Stimulated activated CD4-positive, alpha-beta T cell treated with anti-CD3 and anti-CD28 coated beads, Interleukin-12 subunit alpha, Interleukin-12 subunit beta, amount 100 ng/mL, for 4 hours (primary cell): Measurements from ENCODE around the gene PPFIBP2.
A peak's percentile ranks its signal among the peaks of the same experiment; 100 is the strongest.
"Not testable (repeated sequence)": the region's sequence is repeated elsewhere in the genome, so short reads cannot be mapped to it uniquely, and the experiment has no call there.

ENCODE experiments used
- DNase-seq: peaks from one replicate; pipeline ENCODE4 v3.0.0-alpha.2; 2020

Gene PPFIBP2

DNA sequence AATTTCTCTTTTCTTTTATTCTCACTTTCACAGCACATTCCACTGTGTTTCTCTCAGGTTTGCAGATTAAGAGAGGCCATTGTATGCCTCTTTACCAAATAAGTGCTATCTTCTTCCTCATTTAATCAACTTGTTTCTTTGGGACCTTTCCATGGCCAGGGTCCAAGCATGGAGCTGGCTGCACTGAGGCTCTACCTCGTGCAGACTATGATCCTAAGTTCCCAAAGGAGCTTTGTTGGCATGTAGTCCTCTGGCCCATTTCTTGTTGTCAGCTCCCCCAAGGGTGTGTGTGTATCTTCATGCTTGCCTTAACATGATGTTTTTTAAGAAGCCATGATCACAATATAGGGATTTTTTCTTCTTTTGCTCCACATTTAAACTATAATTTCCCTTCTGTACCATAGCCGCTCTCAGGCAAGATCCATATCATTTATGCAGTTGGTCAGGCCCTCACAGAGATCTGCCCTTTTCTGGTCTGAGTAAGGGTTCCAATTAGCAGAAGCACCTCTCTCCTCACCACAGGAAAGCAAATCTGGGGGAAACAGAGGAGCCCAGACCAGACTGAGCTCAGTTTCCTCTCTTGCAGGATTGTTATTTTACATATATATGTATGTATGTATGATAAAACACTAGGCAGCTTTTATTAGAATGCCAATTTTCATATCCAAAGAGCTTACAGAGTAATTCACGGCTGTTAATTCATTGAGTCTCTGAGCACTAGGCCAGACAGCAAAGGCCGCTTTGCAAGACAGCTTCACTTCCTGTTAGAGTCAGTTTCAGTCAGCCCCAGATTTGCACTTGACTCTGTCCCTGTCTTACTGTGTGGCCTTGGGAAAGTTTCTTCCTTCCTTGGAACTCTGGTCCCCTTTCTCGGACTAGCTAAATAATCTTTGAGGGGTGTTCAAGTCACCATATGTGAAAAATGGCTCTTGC lies 125.2 kb downstream of the PPFIBP2 start:
- DNase-seq = no peak

GRCh38 chr11:7639643-7640025 lies 125.8 kb downstream of the PPFIBP2 start:
- no peak for DNase-seq

DNA sequence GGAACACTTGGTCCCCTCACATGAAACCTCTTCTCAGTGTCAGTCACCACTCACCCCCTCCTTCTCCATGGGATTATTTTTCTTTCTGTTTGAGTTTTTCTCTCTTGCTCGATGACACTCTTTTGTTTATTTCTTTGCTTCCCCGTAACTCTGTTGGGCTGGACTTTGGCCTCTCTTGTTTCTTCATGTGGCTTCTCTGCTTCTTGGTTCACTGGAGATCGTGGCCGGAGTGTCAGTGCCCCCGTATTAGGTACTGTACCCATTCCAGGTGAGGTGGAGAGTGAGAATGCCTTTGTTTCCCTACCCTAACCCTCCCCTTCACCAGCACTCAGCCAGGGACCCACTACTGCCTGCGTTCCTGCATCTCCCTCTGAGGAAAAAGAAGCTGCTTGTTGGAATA lies 127.0 kb downstream of the PPFIBP2 start:
- no peak for DNase-seq

- no peak for DNase-seq
Observed at GRCh38 chr11:7642747-7643146, 128.9 kb downstream of the PPFIBP2 start.

GRCh38 chr11:7643314-7643713 lies 129.5 kb downstream of the PPFIBP2 start:
- no peak for DNase-seq

DNA sequence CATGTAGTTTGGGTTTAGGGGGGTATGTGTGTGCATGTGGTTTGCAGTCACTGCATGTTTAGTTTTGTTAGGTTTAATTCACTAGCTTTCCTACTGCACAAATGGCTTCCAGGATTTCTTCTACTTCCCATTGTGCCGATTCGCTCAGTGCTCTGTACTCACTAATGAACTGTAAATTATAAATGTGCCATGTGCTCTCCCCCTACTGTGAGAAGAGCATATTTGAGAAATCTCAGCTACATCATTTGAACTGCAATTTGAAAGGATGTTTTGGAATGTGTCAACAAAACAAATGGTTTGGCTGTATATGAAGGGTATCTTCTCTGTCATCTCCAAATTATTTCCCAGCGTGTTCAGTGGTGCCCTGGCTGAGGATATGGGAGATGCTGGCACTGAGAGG lies 131.4 kb downstream of the PPFIBP2 start:
- DNase-seq = no peak

DNA sequence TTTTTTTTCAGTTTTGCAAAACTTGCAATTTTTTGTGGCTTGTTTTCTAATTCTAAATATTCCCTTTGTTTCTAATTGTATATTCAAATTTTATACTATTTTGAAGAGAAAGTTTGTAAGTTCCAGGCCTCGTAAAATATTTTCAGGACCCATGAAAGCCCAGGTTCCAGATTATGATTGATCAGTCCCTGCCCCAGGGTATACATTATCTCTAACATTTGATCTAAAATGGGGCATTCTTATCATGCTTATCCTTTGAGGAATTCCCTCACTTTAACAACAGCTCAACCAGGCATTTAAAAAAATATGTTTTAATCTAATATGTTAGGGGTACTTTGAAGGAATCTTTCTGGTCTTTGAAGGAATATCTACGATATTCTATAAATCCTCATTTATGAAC lies 133.1 kb downstream of the PPFIBP2 start:
- no peak for DNase-seq

DNA sequence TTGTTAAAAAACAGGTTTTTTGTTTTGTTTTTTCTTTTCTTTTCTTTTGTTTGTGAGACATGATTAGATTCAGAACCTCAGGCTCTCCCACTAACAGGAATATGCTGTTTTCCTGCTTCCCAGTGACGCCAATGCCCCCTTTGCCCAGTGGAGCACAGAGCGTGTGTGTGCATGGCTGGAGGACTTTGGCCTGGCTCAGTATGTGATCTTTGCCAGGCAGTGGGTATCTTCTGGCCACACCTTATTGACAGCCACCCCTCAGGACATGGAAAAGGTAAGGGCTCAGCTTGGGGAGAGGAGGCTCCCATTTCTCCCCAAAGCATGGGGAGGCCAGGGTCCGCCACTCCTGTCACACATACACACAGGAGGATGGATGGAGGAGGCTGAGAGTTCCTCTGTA lies 134.5 kb downstream of the PPFIBP2 start:
- no peak for DNase-seq

DNA sequence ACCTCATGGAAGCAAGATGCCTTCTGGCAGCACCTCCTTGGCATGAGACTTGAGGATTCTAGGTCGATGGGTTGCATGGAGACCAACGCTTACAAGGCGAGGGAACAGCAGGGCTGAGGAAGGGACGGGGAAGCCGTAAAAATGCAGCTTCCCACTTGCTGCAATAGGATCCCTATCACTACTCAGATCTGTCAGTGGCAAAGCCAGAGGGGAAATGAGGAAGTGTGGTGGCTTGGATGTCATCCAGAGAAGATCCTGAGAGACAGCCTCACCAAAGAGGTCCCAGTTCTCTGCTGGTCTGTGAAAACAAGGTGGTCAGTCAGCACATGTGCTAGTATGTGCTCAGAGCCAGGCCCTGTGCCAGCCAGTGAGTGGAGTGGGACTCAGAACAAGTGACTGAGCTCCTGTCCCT lies 137.3 kb downstream of the PPFIBP2 start:
- no peak for DNase-seq

DNA sequence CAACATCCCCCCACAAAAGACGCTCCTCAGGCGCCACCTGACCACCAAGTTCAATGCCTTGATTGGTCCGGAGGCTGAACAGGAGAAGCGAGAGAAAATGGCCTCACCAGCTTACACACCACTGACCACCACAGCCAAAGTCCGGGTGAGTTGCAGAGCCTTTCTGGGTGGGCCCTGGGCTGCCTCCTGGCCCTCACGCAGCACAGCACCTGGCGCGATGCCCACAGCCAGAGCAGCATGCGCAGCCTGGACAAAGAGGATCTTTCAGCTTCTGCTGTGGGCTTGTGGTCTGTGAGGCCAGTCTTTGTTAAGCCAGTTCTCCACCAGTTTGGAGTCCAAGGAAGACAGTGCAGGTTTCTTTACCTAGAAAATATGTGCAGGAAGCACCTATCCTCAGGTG lies 137.9 kb downstream of the PPFIBP2 start:
- DNase-seq = no peak

- no peak for DNase-seq
Observed at GRCh38 chr11:7654195-7654705, 140.5 kb downstream of the PPFIBP2 start.

DNA sequence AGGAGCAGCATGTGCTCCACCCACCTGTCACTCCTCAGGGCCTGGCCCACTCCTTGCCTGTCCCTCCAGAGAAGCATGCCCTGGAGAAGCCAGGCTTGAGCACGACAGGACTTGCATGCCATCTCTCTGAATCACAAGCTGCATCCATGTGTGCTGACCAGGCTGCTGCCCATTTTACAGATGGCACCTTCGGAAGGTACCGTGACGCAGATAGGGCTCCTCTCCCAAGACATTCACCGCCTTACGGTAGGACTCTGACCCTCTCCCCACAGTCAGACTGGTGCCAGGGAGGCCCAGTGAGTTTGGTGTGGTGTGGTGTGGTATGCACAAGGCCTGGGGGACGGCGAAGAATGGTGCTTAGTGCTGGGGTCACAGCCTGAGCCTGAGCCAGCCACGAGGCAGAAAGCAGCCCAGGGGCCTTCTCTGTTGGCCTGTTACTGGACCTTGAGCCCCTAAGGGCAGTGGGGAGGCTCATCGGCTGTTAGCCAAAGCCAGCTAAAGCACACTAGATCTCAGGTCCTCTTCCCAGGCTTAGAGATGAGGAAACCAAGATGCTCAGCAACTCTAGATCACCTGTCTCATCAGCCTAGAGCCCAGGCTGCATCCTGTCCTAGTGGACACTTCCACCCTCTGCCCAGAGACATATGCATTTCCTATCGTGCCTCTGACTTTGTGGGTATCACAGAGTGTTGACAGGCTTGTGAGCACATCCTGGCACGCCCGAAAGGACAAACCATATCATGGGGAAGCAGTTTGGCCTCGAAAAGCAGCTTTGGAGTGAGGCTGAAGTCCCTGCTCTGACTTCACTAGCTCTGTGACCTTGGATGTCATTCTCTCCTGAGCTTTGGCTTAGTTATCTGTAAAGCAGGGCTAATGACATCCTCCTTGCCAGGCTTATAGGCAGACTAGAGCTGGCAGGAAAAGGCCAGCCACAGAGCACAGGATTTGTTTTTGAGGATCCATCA lies 141.7 kb downstream of the PPFIBP2 start:
- no peak for DNase-seq

GRCh38 chr11:7656704-7657103 lies 142.9 kb downstream of the PPFIBP2 start:
- DNase-seq = no peak

- no peak for DNase-seq
Observed at GRCh38 chr11:7657306-7658025, 143.7 kb downstream of the PPFIBP2 start.

DNA sequence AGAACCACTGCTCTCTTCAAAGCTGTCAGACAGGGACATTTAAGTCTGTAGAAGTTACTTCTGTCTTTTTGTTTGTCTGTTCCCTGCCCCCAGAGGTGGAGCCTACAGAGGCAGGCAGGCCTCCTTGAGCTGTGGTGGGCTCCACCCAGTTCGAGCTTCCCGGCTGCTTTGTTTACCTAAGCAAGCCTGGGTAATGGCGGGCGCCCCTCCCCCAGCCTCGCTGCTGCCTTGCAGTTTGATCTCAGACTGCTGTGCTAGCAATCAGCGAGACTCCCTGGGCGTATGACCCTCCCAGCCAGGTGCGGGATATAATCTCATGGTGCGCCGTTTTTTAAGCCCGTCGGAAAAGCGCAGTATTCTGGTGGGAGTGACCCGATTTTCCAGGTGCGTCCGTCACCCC lies 149.7 kb downstream of the PPFIBP2 start:
- DNase-seq = not testable (repeated sequence)

GRCh38 chr11:7664867-7665266 lies 151.1 kb downstream of the PPFIBP2 start:
- no peak for DNase-seq

- DNase-seq = peak; percentile 68
Observed at GRCh38 chr11:7665473-7666291, 151.9 kb downstream of the PPFIBP2 start.

DNA sequence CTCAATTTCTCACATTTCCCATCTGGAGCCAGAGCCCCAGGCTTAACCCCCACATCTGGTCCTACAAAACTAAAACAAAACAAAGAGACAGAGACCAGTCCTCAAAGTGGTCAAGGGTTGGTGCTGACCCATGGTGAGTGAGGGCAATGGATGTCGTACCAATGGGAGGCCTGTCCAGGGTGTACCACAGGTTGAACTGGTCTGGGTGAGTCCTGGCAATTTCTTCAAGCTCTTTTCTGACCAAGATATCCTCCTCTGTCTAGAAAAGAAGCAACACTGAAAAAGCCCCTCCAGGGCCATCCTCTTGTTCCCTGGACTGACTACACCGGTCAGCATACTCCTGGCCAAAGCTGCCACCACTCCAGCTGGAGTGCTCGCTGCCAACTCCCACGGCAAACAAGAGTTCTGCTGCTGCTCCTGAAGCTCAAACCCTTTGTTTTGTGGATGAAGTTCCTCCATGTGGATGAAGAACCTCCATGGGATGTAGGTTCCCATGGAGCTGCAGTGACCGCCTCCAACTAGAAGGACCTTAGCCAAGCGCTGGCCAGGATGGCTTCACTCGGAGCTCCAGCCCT lies 152.6 kb downstream of the PPFIBP2 start:
- DNase-seq = no peak

- DNase-seq = no peak
Observed at GRCh38 chr11:7667460-7667859, 153.7 kb downstream of the PPFIBP2 start.

DNA sequence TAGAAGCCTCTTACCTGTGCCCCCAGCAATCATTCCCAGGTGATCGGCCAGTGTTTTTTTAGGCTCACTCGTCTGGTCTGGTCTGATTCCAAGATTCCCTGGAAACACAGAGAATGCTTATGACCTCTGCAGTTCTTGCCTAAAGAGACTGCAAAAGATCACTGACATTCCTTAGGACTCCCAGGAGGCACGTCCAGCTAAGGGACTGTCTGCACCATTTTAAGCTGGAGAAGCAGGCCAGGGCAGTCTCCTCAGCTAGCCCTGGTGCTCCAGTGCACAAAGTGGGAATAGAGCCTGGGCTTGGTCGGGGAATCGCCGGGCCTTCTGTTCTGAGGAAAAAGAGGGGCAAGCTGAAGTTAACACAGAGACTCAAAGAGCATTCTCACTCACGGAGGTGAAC lies 154.7 kb downstream of the PPFIBP2 start:
- DNase-seq = no peak

- DNase-seq = no peak
Observed at GRCh38 chr11:7668911-7669310, 155.1 kb downstream of the PPFIBP2 start.

DNA sequence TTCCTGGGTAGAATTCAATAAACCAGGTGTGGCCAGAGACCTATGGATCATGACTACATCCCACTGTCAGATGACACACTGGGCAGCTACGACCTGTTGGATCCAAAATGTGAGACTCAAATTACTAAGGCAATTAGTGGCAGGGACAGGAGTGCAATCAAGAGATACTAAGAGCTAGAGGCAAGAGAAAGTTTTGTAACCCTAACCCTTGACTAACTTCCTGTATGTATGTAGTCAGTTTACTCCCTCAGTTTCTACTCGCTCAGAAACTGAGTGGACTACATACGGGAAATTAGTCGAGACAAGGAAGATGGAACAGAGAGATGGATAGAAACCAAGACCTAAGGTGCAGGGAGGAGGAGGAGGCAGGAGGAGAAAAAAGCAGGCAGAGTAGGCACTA lies 156.8 kb downstream of the PPFIBP2 start:
- DNase-seq = no peak
